Kidney epithelial cell (primary cell): ENCODE measurements around the gene KCNN4. TPM values are rescaled to one million over a fixed set of nuclear protein-coding genes. Genes with fewer than 3 reads are reported as not detected.
"Not testable (repeated sequence)": the region's sequence is repeated elsewhere in the genome, so short reads cannot be mapped to it uniquely, and the experiment has no call there.

ENCODE experiments used
- DNase-seq: peaks from one replicate; pipeline ENCODE4 v3.0.0-alpha.2; 2010; ENCODE audit warnings: low read depth
- H3K27me3 ChIP-seq: 2 replicates; pipeline ENCODE4 v1.6.0; 2011; ENCODE audit warnings: low read length; ENCODE audit not compliant: control insufficient read depth, insufficient read depth
- H3K36me3 ChIP-seq: 2 replicates; pipeline ENCODE4 v1.5.1; 2011; ENCODE audit warnings: low read length; ENCODE audit not compliant: control insufficient read depth, insufficient read depth
- H3K4me3 ChIP-seq: 2 replicates; pipeline ENCODE4 v1.5.1; 2011; ENCODE audit warnings: low read depth, mild to moderate bottlenecking, control low read depth, low read length
- total RNA-seq: library from RNA; depleted of rRNA; stranded (reverse); fragments of >200 nt; gene quantifications from 2 replicates; pipeline ENCODE4 v1.2.3, GENCODE V29; 2015
- TF ChIP-seq, protein P1 (sequence below): IDR thresholded peaks from 2 replicates; pipeline ENCODE4 v1.5.1; 2011; ENCODE audit warnings: mild to moderate bottlenecking, moderate library complexity, low read length, control low read depth, inconsistent platforms; ENCODE audit not compliant: insufficient read depth, poor library complexity, severe bottlenecking

KCNN4 gene
- total RNA-seq, 1 donor from 2014 or later, result 10.8 TPM

DNA sequence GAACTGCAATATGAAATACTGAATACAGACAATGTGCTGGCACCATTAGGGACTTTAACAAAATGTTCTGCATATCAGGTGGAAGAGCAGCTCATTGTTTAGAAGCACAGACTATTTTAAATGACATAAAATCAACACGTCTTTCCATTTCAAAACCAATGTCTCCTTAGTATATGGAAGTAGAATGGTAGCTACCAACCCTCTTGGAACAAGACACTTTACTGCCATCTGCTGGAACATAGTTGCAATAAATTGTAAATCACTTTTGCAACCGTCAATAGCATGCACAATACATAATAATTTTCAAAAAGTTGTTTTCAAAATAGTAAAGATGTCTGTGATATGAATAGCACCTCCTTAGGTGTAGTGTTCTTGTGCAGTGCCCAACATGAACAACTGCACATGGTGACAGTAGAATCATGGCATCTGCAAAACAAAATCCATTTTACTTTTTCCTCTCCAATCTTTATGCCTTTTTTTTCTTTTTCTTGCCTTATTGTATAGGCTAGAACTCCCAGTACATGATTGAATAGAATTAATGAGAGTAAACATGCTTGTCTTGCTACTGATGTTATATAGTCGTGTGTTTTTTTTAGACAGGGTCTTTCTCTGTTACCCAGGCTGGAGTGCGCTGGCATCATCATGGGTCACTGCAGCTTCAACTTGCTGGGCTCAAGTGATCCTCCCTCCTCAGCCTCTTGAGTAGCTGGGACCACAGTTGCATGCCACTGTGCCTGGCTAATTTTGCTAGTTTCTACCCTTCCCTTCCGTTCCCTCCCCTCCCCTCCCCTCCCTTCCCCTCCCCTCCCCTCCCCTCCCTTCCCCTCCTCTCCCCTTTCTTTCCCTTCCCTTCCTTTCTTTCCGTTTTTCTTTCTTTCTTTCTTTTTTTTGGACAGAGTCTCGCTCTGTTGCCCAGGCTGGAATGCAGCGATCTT is 29.3 kb upstream of the KCNN4 start:
- TF ChIP-seq, protein P1, sequence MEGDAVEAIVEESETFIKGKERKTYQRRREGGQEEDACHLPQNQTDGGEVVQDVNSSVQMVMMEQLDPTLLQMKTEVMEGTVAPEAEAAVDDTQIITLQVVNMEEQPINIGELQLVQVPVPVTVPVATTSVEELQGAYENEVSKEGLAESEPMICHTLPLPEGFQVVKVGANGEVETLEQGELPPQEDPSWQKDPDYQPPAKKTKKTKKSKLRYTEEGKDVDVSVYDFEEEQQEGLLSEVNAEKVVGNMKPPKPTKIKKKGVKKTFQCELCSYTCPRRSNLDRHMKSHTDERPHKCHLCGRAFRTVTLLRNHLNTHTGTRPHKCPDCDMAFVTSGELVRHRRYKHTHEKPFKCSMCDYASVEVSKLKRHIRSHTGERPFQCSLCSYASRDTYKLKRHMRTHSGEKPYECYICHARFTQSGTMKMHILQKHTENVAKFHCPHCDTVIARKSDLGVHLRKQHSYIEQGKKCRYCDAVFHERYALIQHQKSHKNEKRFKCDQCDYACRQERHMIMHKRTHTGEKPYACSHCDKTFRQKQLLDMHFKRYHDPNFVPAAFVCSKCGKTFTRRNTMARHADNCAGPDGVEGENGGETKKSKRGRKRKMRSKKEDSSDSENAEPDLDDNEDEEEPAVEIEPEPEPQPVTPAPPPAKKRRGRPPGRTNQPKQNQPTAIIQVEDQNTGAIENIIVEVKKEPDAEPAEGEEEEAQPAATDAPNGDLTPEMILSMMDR, result peak; percentile 40
- H3K4me3 ChIP-seq, result no peak overlapping the region
- H3K36me3 ChIP-seq, result no peaks in the 10 kb centered on the region
- DNase-seq, result no peak
- H3K27me3 ChIP-seq, result no peaks in the 10 kb centered on the region

GRCh38 chr19:43807651-43808050 is 26.9 kb upstream of the KCNN4 start:
- no peaks in the 10 kb centered on the region for H3K36me3 ChIP-seq
- H3K4me3 ChIP-seq, result no peak overlapping the region
- H3K27me3 ChIP-seq, result no peaks in the 10 kb centered on the region
- DNase-seq, result no peak
- TF ChIP-seq, protein P1, result no peak

- TF ChIP-seq, protein P1, result no peak
- Histone ChIP-seq H3K4me3 (no peak overlapping the region), H3K36me3 (no peaks in the 10 kb centered on the region), H3K27me3 (no peaks in the 10 kb centered on the region)
- DNase-seq, result no peak
Measured at GRCh38 chr19:43806848-43807247, 26.1 kb upstream of the KCNN4 start.

DNA sequence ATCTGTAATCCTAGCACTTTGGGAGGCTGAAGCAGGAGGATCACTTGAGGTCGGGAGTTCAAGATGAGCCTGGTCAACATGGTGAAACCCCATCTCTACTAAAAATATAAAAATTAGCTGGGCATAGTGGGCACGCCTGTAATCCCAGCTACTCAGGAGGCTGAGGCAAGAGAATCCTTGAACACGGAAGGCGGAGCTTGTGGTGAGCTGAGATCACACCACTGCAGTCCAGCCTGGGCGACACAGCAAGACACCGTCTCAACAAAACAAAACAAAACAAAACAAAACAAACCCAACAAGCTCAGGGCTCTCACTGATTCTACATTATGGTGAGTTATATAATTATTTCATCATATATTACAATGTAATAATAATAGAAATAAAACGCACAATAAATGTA is 25.6 kb upstream of the KCNN4 start:
- not testable (repeated sequence) for H3K27me3 ChIP-seq, H3K36me3 ChIP-seq, DNase-seq, H3K4me3 ChIP-seq

- DNase-seq, result no peak
- TF ChIP-seq, protein P1, result no peak
- Histone ChIP-seq H3K4me3 (no peak overlapping the region), H3K27me3 (no peaks in the 10 kb centered on the region), H3K36me3 (no peaks in the 10 kb centered on the region)
Measured at GRCh38 chr19:43804432-43804831, 23.7 kb upstream of the KCNN4 start.

DNA sequence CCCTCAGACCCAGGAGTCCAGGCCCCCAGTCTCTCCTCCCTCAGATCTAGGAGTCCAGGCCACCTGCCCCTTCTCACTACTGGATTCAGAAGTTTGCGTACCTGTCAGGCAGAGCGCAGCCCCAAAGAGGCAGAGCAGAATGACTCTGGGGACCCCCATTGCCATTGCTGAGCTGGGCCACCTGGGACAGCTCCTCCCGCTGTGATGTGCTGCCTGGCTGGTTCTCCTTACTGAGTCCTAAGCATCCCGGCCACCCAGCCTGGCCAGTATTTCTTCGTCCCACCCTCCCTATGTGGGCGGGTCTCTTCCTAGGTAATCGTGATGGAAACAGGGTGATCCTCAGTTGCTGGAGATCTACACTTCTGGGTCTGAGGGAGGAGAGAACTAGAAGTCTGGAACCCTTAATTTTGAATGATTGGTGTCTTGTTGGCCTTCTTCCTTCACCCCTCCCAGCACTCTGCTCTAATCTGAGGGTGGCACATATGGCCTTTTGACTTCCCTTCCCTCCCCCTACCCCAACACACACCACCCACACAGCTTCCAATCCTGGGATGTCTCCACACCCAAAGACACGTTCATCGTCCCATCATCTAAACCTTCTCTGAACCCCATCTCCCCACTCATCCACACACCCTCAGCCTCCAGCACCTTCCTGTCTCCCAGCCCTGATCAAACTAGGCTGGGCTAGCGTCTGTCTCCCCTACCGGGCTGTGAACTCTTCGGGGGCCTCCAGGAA is 21.6 kb upstream of the KCNN4 start, which contains the start of gene LYPD5:
Gene LYPD5 (minus strand): TSS at position 232 of the 736 bp plus-strand sequence. CDS start 67 bp downstream, at position 165.
- DNase-seq, result no peak
- H3K27me3 ChIP-seq, result no peaks in the 10 kb centered on the region
- no peak within 1 kb of the TSS for H3K4me3 ChIP-seq
- H3K36me3 ChIP-seq, result no peaks in the 10 kb centered on the region
- TF ChIP-seq, protein P1, result no peak
